Tibial nerve (tissue), 4 donors: ENCODE data around the gene CSPG5. TPM values are rescaled to one million over a fixed set of nuclear protein-coding genes. Genes with fewer than 3 reads are reported as not detected.

Experiments used
- DNase-seq, 2 donors: peaks; one replicate each; pipeline ENCODE4 v3.0.0-alpha.2; 2019; ENCODE audit warnings: low spot score in 2 of 2
- H3K27ac ChIP-seq, 4 donors: fragments of 200-600 bp; sonication (generic) in 3 of 4; one replicate each; pipeline ENCODE4 v1.5.1; 2017 to 2019; ENCODE audit warnings: mild to moderate bottlenecking in 1 of 4
- H3K27me3 ChIP-seq, 2 donors: fragments of 200-600 bp; sonication (generic) in 1 of 2; one replicate each; pipeline versions ENCODE4 v1.5.1 to v1.6.0; 2017 to 2019
- H3K36me3 ChIP-seq, 3 donors: fragments of 200-600 bp; sonication (generic); one replicate each; pipeline ENCODE4 v1.5.1; 2018 to 2019
- H3K4me1 ChIP-seq, 4 donors: fragments of 200-600 bp; sonication (generic) in 3 of 4; one replicate each; pipeline ENCODE4 v1.5.1; 2017 to 2019
- H3K4me3 ChIP-seq, 4 donors: fragments of 200-600 bp; sonication (generic) in 3 of 4; one replicate each; pipeline ENCODE4 v1.5.1; 2017 to 2019; ENCODE audit warnings: mild to moderate bottlenecking in 1 of 4, moderate library complexity in 1 of 4
- H3K9me3 ChIP-seq, 4 donors: fragments of 200-600 bp; sonication (generic) in 3 of 4; one replicate each; pipeline ENCODE4 v1.5.1; 2017 to 2019
- EP300 ChIP-seq, 2 donors: sonication (generic); formaldehyde crosslinking; IDR thresholded peaks; one replicate each; pipeline ENCODE4 v1.6.1; 2017; ENCODE audit warnings: antibody characterized with exemption in 2 of 2, mild to moderate bottlenecking in 1 of 2
- POLR2A ChIP-seq, 2 donors: fragments of 450-650 bp; IDR thresholded peaks; one replicate each; pipeline ENCODE4 v1.6.1; 2017; ENCODE audit warnings: antibody characterized with exemption in 2 of 2, mild to moderate bottlenecking in 2 of 2, moderate library complexity in 2 of 2
- WGBS, 2 donors: methylation state at CpG; one replicate each; pipeline ENCODE4 v1.1.5; 2018; 5-methylcytosine and 5-hydroxymethylcytosine counted together
- total RNA-seq, 4 donors: library from RNA; depleted of rRNA; stranded (reverse); fragments of >200 nt; gene quantifications; one replicate each; pipeline ENCODE4 v1.1.0, GENCODE V29; 2016
- TF ChIP-seq, protein P1 (sequence below), 5 experiments: fragments of 200-600 bp in 3 of 5; fragments of 450-650 bp in 2 of 5; sonication (generic) in 3 of 5; IDR thresholded peaks; one replicate each; pipeline ENCODE4 v1.5.1; 2016 to 2019; ENCODE audit warnings: antibody characterized with exemption in 5 of 5, mild to moderate bottlenecking in 3 of 5, moderate library complexity in 2 of 5

CSPG5 gene
- total RNA-seq, 4 donors from 2014 or later, result under 0.01 to 4.8 (median 0.22) TPM; not detected in 1

DNA sequence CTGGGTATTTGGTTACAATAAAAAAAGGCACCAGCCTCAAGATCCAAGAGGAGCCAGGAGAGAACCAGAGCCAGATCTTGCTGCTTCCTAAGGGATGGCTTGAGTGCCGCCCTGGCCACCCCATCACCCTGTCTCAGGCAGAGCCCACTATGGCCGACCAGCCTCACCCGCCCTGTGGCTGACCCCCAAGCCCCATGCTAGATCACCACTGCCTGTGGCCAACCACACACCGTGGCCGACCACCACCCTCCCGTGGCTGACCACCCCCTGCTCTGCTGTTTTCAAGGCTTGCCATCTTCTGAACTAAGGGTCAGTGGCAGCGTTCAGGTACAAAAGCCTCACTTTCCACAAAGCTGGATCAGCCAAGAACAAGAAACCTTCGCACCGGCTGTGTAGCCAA is 12.0 kb downstream of the CSPG5 start:
- no peak for TF ChIP-seq EP300 (IDR thresholded peaks at IDR 0.05)
- no peak for TF ChIP-seq POLR2A (IDR thresholded peaks at IDR 0.05)
- TF ChIP-seq, protein P1, sequence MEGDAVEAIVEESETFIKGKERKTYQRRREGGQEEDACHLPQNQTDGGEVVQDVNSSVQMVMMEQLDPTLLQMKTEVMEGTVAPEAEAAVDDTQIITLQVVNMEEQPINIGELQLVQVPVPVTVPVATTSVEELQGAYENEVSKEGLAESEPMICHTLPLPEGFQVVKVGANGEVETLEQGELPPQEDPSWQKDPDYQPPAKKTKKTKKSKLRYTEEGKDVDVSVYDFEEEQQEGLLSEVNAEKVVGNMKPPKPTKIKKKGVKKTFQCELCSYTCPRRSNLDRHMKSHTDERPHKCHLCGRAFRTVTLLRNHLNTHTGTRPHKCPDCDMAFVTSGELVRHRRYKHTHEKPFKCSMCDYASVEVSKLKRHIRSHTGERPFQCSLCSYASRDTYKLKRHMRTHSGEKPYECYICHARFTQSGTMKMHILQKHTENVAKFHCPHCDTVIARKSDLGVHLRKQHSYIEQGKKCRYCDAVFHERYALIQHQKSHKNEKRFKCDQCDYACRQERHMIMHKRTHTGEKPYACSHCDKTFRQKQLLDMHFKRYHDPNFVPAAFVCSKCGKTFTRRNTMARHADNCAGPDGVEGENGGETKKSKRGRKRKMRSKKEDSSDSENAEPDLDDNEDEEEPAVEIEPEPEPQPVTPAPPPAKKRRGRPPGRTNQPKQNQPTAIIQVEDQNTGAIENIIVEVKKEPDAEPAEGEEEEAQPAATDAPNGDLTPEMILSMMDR (IDR thresholded peaks at IDR 0.05), result no peak
- H3K36me3 ChIP-seq, result no peaks in the 10 kb centered on the region
- H3K27ac ChIP-seq, result no peak overlapping the region
- no peak for DNase-seq
- H3K4me3 ChIP-seq, result no peak overlapping the region
- no peaks in the 10 kb centered on the region for H3K9me3 ChIP-seq
- no peaks in the 10 kb centered on the region for H3K27me3 ChIP-seq
- no peaks in the 10 kb centered on the region for H3K4me1 ChIP-seq
- 92% methylated on average over 9 of the region's 9 CpGs for WGBS, 2 donors

DNA sequence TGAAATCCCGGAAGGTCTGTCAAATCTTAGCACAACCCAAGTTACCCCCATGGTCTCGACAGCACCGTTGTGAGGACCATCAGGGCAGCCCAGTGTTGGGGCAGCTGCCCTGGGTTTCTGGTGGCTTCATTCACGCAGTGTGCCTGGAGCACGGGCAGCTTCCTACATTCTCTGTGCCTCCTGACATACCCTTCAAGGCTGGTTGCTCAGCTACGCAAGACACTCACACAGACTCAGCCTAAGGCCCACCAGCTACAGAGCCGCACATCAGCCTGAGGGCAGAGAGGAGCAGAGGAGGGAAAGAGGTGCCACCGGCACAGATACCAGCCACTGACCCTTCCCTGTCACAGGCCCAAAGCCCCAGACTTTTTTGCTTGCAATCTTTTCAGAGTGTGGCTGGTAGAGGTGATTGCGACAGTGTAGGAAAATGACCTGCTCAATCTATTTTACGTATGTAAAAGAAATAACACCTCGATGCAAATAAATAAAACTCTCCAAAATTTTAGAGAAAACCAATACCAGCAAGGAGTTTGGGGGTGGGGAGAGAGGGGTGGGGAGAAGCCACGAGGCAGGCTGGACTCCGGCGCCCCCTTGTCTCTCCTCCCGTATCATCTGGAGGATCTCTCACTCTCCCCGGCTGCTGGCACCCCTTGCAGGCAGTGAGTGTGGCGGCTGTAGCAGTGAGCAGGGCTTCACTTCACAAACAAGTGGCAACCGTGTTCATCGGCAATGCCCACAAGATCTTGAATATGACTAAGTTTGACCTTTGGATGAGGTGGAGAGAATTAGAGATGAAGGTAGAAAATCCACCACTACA is 12.7 kb downstream of the CSPG5 start:
- H3K4me3 ChIP-seq, result no peak overlapping the region
- WGBS, 2 donors, result 70 to 72% methylated on average over 19 of the region's 19 CpGs
- H3K27ac ChIP-seq, result no peak overlapping the region
- H3K36me3 ChIP-seq, result no peaks in the 10 kb centered on the region
- no peak for TF ChIP-seq EP300 (IDR thresholded peaks at IDR 0.05)
- TF ChIP-seq, protein P1 (IDR thresholded peaks at IDR 0.05), result no peak
- TF ChIP-seq POLR2A (IDR thresholded peaks at IDR 0.05), result no peak
- DNase-seq, result no peak
- H3K4me1 ChIP-seq, result no peaks in the 10 kb centered on the region
- H3K9me3 ChIP-seq, result no peaks in the 10 kb centered on the region
- no peaks in the 10 kb centered on the region for H3K27me3 ChIP-seq

DNA sequence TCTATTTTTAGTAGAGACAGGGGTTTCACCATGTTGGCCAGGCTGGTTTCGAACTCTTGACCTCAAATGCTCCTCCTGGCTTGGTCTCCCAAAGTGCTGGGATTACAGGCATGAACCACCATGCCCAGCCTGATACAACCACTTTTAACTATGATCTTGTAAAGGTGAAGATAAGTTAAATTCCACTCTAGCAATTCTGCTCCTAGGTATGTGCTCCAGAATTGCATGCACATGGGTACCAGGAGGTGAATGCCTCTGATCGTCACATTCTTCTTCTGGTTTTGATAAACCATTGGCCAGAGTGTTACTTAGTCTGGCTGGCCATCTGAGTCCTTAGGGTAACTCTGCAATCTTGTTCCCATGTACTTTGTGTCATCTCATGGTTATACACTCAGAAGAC is 22.3 kb downstream of the CSPG5 start:
- Histone ChIP-seq H3K4me1 (no peaks in the 10 kb centered on the region), H3K27ac (no peak overlapping the region), H3K4me3 (no peak overlapping the region), H3K9me3 (peaks cover 0 to 7% (median 0%) of the 10 kb centered on the region in 4 donors), H3K27me3 (no peaks in the 10 kb centered on the region), H3K36me3 (no peaks in the 10 kb centered on the region)
- TF ChIP-seq, protein P1 (IDR thresholded peaks at IDR 0.05), result no peak
- no peak for TF ChIP-seq EP300 (IDR thresholded peaks at IDR 0.05)
- TF ChIP-seq POLR2A (IDR thresholded peaks at IDR 0.05), result no peak
- 88 to 97% methylated on average over 2 of the region's 2 CpGs for WGBS, 2 donors
- DNase-seq, result no peak

DNA sequence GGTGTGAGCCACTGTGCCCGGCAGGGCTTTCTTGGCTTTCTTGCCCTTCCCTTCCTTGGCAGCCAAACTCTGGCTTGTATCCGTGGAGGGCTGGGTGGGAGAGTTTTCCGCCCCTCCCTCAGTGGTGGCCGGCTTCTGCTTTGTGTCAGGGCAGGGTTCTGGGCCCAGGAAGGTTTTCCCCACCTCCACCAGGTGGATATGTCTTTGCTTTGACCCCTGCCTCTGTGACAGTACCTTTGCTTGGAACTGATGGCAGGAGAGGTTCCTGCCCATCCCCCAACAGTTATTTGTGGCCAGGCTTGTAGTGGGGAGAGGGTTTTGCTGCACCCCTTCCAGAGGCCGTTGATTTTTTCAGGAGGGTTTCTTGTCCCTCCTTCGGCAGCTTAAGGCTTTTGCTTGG is 24.3 kb downstream of the CSPG5 start:
- TF ChIP-seq POLR2A (IDR thresholded peaks at IDR 0.05) (no peak), EP300 (IDR thresholded peaks at IDR 0.05) (no peak)
- TF ChIP-seq, protein P1 (IDR thresholded peaks at IDR 0.05), result no peak
- WGBS, 2 donors, result 77 to 83% methylated on average over 6 of the region's 6 CpGs

DNA sequence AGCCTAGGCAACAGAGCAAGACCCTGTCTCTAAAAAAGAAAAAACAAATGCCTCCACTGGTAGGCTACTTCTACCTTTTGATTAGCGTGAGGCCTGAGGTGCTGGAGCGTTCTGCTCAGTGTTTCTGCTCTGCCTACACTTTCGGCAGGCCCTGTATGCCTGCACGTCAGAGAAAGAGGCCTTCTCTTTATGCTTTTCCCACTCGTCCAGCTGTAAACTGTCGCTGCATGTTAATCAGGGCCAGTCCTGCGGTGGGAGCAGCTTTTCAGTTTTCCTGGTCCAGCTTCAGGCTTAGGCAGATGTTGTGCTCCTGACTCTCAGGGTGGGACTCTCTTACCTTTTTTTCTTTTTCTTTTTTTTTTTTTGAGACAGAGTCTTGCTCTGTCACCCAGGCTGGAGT is 25.3 kb downstream of the CSPG5 start:
- TF ChIP-seq POLR2A (IDR thresholded peaks at IDR 0.05), result no peak
- no peak for TF ChIP-seq EP300 (IDR thresholded peaks at IDR 0.05)
- TF ChIP-seq, protein P1 (IDR thresholded peaks at IDR 0.05), result no peak
- no peaks in the 10 kb centered on the region for H3K4me1 ChIP-seq
- H3K4me3 ChIP-seq, result no peak overlapping the region
- 64 to 73% methylated on average over 7 of the region's 7 CpGs for WGBS, 2 donors
- DNase-seq, result no peak
- peaks cover 0 to 7% (median 0%) of the 10 kb centered on the region in 4 donors for H3K9me3 ChIP-seq
- H3K36me3 ChIP-seq, result no peaks in the 10 kb centered on the region
- no peaks in the 10 kb centered on the region for H3K27me3 ChIP-seq
- no peak overlapping the region for H3K27ac ChIP-seq

More for the DNA sequence above, 24.3 kb downstream of the CSPG5 start:
- Histone ChIP-seq H3K27ac (no peak overlapping the region), H3K36me3 (no peaks in the 10 kb centered on the region), H3K4me3 (no peak overlapping the region), H3K9me3 (peaks cover 0 to 7% (median 0%) of the 10 kb centered on the region in 4 donors), H3K27me3 (no peaks in the 10 kb centered on the region), H3K4me1 (no peaks in the 10 kb centered on the region)
- DNase-seq, result no peak
